Renal cortex interstitium (tissue), 11 donors: ENCODE data around the gene KREMEN1. TPM values are rescaled to one million over a fixed set of nuclear protein-coding genes. Genes with fewer than 3 reads are reported as not detected.

Experiments
- DNase-seq, 11 donors: peaks; one replicate each; pipeline ENCODE4 v3.0.0-alpha.2; 2013; ENCODE audit warnings: low read depth in 9 of 11, low spot score in 4 of 11; ENCODE audit errors: extremely low read depth in 1 of 11
- polyA plus RNA-seq, 3 donors: library from polyadenylated mRNA; unstranded; fragments of 120-200 nt; gene quantifications; one replicate each; pipeline ENCODE4 v1.2.1, GENCODE V29; 2013; ENCODE audit not compliant: insufficient read length in 3 of 3

Gene KREMEN1
- polyA plus RNA-seq, 3 donors = 21.7 to 23.7 (median 23.3) TPM

GRCh38 chr22:29089507-29089906 is 16.7 kb downstream of the KREMEN1 start:
- DNase-seq = no peak

GRCh38 chr22:29090039-29090438 is 17.2 kb downstream of the KREMEN1 start:
- DNase-seq = no peak

GRCh38 chr22:29092243-29092642 is 19.4 kb downstream of the KREMEN1 start:
- DNase-seq = no peak

GRCh38 chr22:29093030-29093429 is 20.2 kb downstream of the KREMEN1 start:
- no peak for DNase-seq

- peak in 3 of 11 donors; percentile 37 to 55 (median 47) for DNase-seq
Measured at GRCh38 chr22:29093501-29094300, 20.9 kb downstream of the KREMEN1 start.

- DNase-seq = no peak
Measured at GRCh38 chr22:29095459-29095858, 22.6 kb downstream of the KREMEN1 start.

- DNase-seq = peak in 2 of 11 donors; percentile 55
Measured at GRCh38 chr22:29096736-29097669, 24.2 kb downstream of the KREMEN1 start.

GRCh38 chr22:29098296-29098695 is 25.5 kb downstream of the KREMEN1 start:
- DNase-seq = no peak

GRCh38 chr22:29102300-29102699 is 29.5 kb downstream of the KREMEN1 start:
- DNase-seq = no peak

- no peak for DNase-seq
Measured at GRCh38 chr22:29103121-29103520, 30.3 kb downstream of the KREMEN1 start.

- DNase-seq = no peak
Measured at GRCh38 chr22:29105468-29105867, 32.6 kb downstream of the KREMEN1 start.

- no peak for DNase-seq
Measured at GRCh38 chr22:29106839-29107238, 34.0 kb downstream of the KREMEN1 start.

GRCh38 chr22:29108137-29108536 is 35.3 kb downstream of the KREMEN1 start:
- no peak for DNase-seq

GRCh38 chr22:29109822-29110221 is 37.0 kb downstream of the KREMEN1 start:
- DNase-seq = peak in 8 of 11 donors; percentile 24 to 71 (median 58)

- DNase-seq = no peak
Measured at GRCh38 chr22:29110946-29111345, 38.1 kb downstream of the KREMEN1 start.

GRCh38 chr22:29112121-29112520 is 39.3 kb downstream of the KREMEN1 start:
- no peak for DNase-seq

- DNase-seq = no peak
Measured at GRCh38 chr22:29112681-29113080, 39.8 kb downstream of the KREMEN1 start.

- no peak for DNase-seq
Measured at GRCh38 chr22:29113319-29113718, 40.5 kb downstream of the KREMEN1 start.

GRCh38 chr22:29114392-29114791 is 41.6 kb downstream of the KREMEN1 start:
- no peak for DNase-seq

- no peak for DNase-seq
Measured at GRCh38 chr22:29115682-29116288, 43.0 kb downstream of the KREMEN1 start.
